Endothelial cell (in vitro differentiated cells): ENCODE results near the gene CYP27A1. TPM values are rescaled to one million over a fixed set of nuclear protein-coding genes. Genes with fewer than 3 reads are reported as not detected.

Experiments used
- DNase-seq: peaks from one replicate; pipeline ENCODE4 v3.0.0; 2021; ENCODE audit warnings: low spot score
- H3K27ac Mint-ChIP-seq: one replicate; pipeline ENCODE4 v1.8.0; 2021; ENCODE audit warnings: mixed read lengths, inconsistent platforms; ENCODE audit not compliant: unreplicated experiment
- H3K27me3 Mint-ChIP-seq: one replicate; pipeline ENCODE4 v1.8.0; 2021; ENCODE audit warnings: mild to moderate bottlenecking, moderate library complexity, mixed read lengths, inconsistent platforms; ENCODE audit not compliant: unreplicated experiment
- H3K36me3 Mint-ChIP-seq: one replicate; pipeline ENCODE4 v1.8.0; 2021; ENCODE audit warnings: mild to moderate bottlenecking, low read depth, mixed read lengths, inconsistent platforms; ENCODE audit not compliant: unreplicated experiment
- H3K4me1 Mint-ChIP-seq: one replicate; pipeline ENCODE4 v1.8.0; 2021; ENCODE audit warnings: mild to moderate bottlenecking, mixed read lengths, inconsistent platforms; ENCODE audit not compliant: unreplicated experiment
- H3K4me3 Mint-ChIP-seq: one replicate; pipeline ENCODE4 v1.8.0; 2021; ENCODE audit warnings: mild to moderate bottlenecking, mixed read lengths, inconsistent platforms; ENCODE audit not compliant: unreplicated experiment
- H3K9me3 Mint-ChIP-seq: one replicate; pipeline ENCODE4 v1.8.0; 2021; ENCODE audit warnings: mixed read lengths, inconsistent platforms; ENCODE audit not compliant: unreplicated experiment
- total RNA-seq: library from RNA; stranded (reverse); fragmentation: NEBNext Ultra II Directional; extraction: Animal tissue kit (Norgen Biotek cat#: 25700); gene quantifications from one replicate; pipeline ENCODE4 v1.2.1, GENCODE V29; 2021; ENCODE audit not compliant: unreplicated experiment
- TF ChIP-seq, protein P1 (sequence below): fragments of 200-600 bp; sonication (generic); IDR thresholded peaks from one replicate; pipeline ENCODE4 v1.5.0; 2021; ENCODE audit warnings: antibody characterized with exemption; ENCODE audit not compliant: unreplicated experiment

CYP27A1 gene
- total RNA-seq, 1 donor from 2014 or later = 9.0 TPM

DNA sequence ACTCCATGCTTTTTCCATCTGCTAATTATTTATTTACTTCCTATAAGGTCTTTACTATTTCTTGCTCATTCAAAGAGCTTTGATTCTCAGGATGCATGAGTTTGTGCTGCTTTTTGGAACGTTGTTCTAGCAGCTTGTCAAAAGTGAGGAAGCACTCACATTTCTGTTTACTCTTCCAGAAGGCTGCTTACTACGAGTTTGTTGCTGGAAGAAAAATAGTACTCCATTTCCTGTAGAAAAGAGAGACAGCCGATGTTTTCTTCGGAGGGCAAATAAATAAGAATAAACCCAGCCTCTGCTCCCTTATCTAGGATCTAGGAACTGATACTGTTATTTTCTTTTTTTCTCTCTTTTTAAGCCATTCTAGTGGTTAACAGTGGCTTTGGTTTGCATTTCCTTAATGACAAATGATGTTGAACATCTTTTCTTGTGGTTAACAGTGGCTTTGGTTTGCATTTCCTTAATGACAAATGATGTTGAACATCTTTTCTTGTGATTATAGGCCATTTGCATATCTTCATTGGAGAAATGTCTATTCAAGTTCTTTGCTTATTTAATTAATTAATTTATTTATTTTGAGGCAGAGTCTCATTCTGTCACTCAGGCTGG lies 20.5 kb downstream of the CYP27A1 start:
- Mint-ChIP-seq H3K4me3 (no peak overlapping the region), H3K27me3 (no peaks in the 10 kb centered on the region), H3K4me1 (peaks cover 16% of the 10 kb centered on the region), H3K36me3 (no peaks in the 10 kb centered on the region), H3K9me3 (no peaks in the 10 kb centered on the region), H3K27ac (no peak overlapping the region)
- no peak for DNase-seq
- TF ChIP-seq, protein P1, sequence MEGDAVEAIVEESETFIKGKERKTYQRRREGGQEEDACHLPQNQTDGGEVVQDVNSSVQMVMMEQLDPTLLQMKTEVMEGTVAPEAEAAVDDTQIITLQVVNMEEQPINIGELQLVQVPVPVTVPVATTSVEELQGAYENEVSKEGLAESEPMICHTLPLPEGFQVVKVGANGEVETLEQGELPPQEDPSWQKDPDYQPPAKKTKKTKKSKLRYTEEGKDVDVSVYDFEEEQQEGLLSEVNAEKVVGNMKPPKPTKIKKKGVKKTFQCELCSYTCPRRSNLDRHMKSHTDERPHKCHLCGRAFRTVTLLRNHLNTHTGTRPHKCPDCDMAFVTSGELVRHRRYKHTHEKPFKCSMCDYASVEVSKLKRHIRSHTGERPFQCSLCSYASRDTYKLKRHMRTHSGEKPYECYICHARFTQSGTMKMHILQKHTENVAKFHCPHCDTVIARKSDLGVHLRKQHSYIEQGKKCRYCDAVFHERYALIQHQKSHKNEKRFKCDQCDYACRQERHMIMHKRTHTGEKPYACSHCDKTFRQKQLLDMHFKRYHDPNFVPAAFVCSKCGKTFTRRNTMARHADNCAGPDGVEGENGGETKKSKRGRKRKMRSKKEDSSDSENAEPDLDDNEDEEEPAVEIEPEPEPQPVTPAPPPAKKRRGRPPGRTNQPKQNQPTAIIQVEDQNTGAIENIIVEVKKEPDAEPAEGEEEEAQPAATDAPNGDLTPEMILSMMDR = no peak

GRCh38 chr2:218804817-218805216 lies 22.9 kb downstream of the CYP27A1 start:
- DNase-seq = no peak
- H3K27me3 Mint-ChIP-seq = no peaks in the 10 kb centered on the region
- H3K36me3 Mint-ChIP-seq = no peaks in the 10 kb centered on the region
- H3K4me1 Mint-ChIP-seq = peaks cover 10% of the 10 kb centered on the region
- H3K9me3 Mint-ChIP-seq = no peaks in the 10 kb centered on the region
- TF ChIP-seq, protein P1 = no peak
- H3K27ac Mint-ChIP-seq = no peak overlapping the region
- H3K4me3 Mint-ChIP-seq = no peak overlapping the region

GRCh38 chr2:218805627-218806026 lies 23.7 kb downstream of the CYP27A1 start:
- peaks cover 10% of the 10 kb centered on the region for H3K4me1 Mint-ChIP-seq
- TF ChIP-seq, protein P1 = no peak
- no peaks in the 10 kb centered on the region for H3K36me3 Mint-ChIP-seq
- no peak for DNase-seq
- H3K27me3 Mint-ChIP-seq = no peaks in the 10 kb centered on the region
- H3K27ac Mint-ChIP-seq = peak overlapping the region; percentile 71
- no peak overlapping the region for H3K4me3 Mint-ChIP-seq
- no peaks in the 10 kb centered on the region for H3K9me3 Mint-ChIP-seq

- Mint-ChIP-seq H3K27ac (peak overlapping the region; percentile 76), H3K4me1 (peaks cover 10% of the 10 kb centered on the region), H3K4me3 (no peak overlapping the region), H3K36me3 (no peaks in the 10 kb centered on the region), H3K27me3 (no peaks in the 10 kb centered on the region), H3K9me3 (no peaks in the 10 kb centered on the region)
- DNase-seq = no peak
- TF ChIP-seq, protein P1 = no peak
Measured at GRCh38 chr2:218806346-218806978, 24.5 kb downstream of the CYP27A1 start.

- DNase-seq = no peak
- peaks cover 10% of the 10 kb centered on the region for H3K4me1 Mint-ChIP-seq
- TF ChIP-seq, protein P1 = no peak
Measured at GRCh38 chr2:218807626-218808025, 25.7 kb downstream of the CYP27A1 start.

More at GRCh38 chr2:218807626-218808025, 25.7 kb downstream of the CYP27A1 start:
- Mint-ChIP-seq H3K4me3 (no peak overlapping the region), H3K9me3 (no peaks in the 10 kb centered on the region), H3K27me3 (no peaks in the 10 kb centered on the region), H3K36me3 (no peaks in the 10 kb centered on the region), H3K27ac (no peak overlapping the region)
